Tibial nerve (tissue), 4 donors: ENCODE data around the gene COL25A1. TPM values are rescaled to one million over a fixed set of nuclear protein-coding genes. Genes with fewer than 3 reads are reported as not detected.

ENCODE experiments used
- DNase-seq, 2 donors: peaks; one replicate each; pipeline ENCODE4 v3.0.0-alpha.2; 2019; ENCODE audit warnings: low spot score in 2 of 2
- H3K27ac ChIP-seq, 4 donors: fragments of 200-600 bp; sonication (generic) in 3 of 4; one replicate each; pipeline ENCODE4 v1.5.1; 2017 to 2019; ENCODE audit warnings: mild to moderate bottlenecking in 1 of 4
- H3K27me3 ChIP-seq, 2 donors: fragments of 200-600 bp; sonication (generic) in 1 of 2; one replicate each; pipeline versions ENCODE4 v1.5.1 to v1.6.0; 2017 to 2019
- H3K36me3 ChIP-seq, 3 donors: fragments of 200-600 bp; sonication (generic); one replicate each; pipeline ENCODE4 v1.5.1; 2018 to 2019
- H3K4me1 ChIP-seq, 4 donors: fragments of 200-600 bp; sonication (generic) in 3 of 4; one replicate each; pipeline ENCODE4 v1.5.1; 2017 to 2019
- H3K4me3 ChIP-seq, 4 donors: fragments of 200-600 bp; sonication (generic) in 3 of 4; one replicate each; pipeline ENCODE4 v1.5.1; 2017 to 2019; ENCODE audit warnings: mild to moderate bottlenecking in 1 of 4, moderate library complexity in 1 of 4
- H3K9me3 ChIP-seq, 4 donors: fragments of 200-600 bp; sonication (generic) in 3 of 4; one replicate each; pipeline ENCODE4 v1.5.1; 2017 to 2019
- CTCF ChIP-seq, 5 experiments: fragments of 200-600 bp in 3 of 5; fragments of 450-650 bp in 2 of 5; sonication (generic) in 3 of 5; IDR thresholded peaks; one replicate each; pipeline ENCODE4 v1.5.1; 2016 to 2019; ENCODE audit warnings: antibody characterized with exemption in 5 of 5, mild to moderate bottlenecking in 3 of 5, moderate library complexity in 2 of 5
- EP300 ChIP-seq, 2 donors: sonication (generic); formaldehyde crosslinking; IDR thresholded peaks; one replicate each; pipeline ENCODE4 v1.6.1; 2017; ENCODE audit warnings: antibody characterized with exemption in 2 of 2, mild to moderate bottlenecking in 1 of 2
- POLR2A ChIP-seq, 2 donors: fragments of 450-650 bp; IDR thresholded peaks; one replicate each; pipeline ENCODE4 v1.6.1; 2017; ENCODE audit warnings: antibody characterized with exemption in 2 of 2, mild to moderate bottlenecking in 2 of 2, moderate library complexity in 2 of 2
- WGBS, 2 donors: methylation state at CpG; one replicate each; pipeline ENCODE4 v1.1.5; 2018; 5-methylcytosine and 5-hydroxymethylcytosine counted together
- total RNA-seq, 4 donors: library from RNA; depleted of rRNA; stranded (reverse); fragments of >200 nt; gene quantifications; one replicate each; pipeline ENCODE4 v1.1.0, GENCODE V29; 2016

The COL25A1 gene
- total RNA-seq, 4 donors from 2014 or later, result 1.5 to 4.1 (median 2.3) TPM

GRCh38 chr4:109049926-109050325 is 252.5 kb downstream of the COL25A1 start:
- no peak for TF ChIP-seq POLR2A (IDR thresholded peaks at IDR 0.05)
- TF ChIP-seq EP300 (IDR thresholded peaks at IDR 0.05), result no peak
- TF ChIP-seq CTCF (IDR thresholded peaks at IDR 0.05), result no peak
- Histone ChIP-seq H3K27ac (no peak overlapping the region), H3K9me3 (no peaks in the 10 kb centered on the region), H3K36me3 (no peaks in the 10 kb centered on the region), H3K27me3 (no peaks in the 10 kb centered on the region), H3K4me1 (peaks cover 0 to 13% (median 2%) of the 10 kb centered on the region in 4 donors), H3K4me3 (no peak overlapping the region)
- no peak for DNase-seq
- 89 to 91% methylated on average over 3 of the region's 3 CpGs for WGBS, 2 donors

- 34 to 35% methylated on average over 7 of the region's 7 CpGs for WGBS, 2 donors
- peak overlapping the region in 1 of 4 donors; percentile 27 for H3K4me3 ChIP-seq
- no peak for TF ChIP-seq POLR2A (IDR thresholded peaks at IDR 0.05)
- no peak for TF ChIP-seq EP300 (IDR thresholded peaks at IDR 0.05)
- TF ChIP-seq CTCF (IDR thresholded peaks at IDR 0.05), result no peak
- H3K9me3 ChIP-seq, result no peaks in the 10 kb centered on the region
- no peaks in the 10 kb centered on the region for H3K4me1 ChIP-seq
- H3K27me3 ChIP-seq, result no peaks in the 10 kb centered on the region
- H3K36me3 ChIP-seq, result no peaks in the 10 kb centered on the region
- H3K27ac ChIP-seq, result peak overlapping the region in 2 of 4 donors; percentile 29 to 53
- DNase-seq, result peak in 1 of 2 donors; percentile 8
These were observed 255.8 kb downstream of the COL25A1 start for GRCh38 chr4:109046471-109047201.

GRCh38 chr4:109044431-109044830 is 258.0 kb downstream of the COL25A1 start:
- DNase-seq, result no peak
- 73 to 81% methylated on average over 3 of the region's 3 CpGs for WGBS, 2 donors
- H3K4me3 ChIP-seq, result no peak overlapping the region

GRCh38 chr4:109043286-109043685 is 259.2 kb downstream of the COL25A1 start:
- H3K27me3 ChIP-seq, result no peaks in the 10 kb centered on the region
- 75 to 77% methylated on average over 3 of the region's 3 CpGs for WGBS, 2 donors

More at GRCh38 chr4:109044431-109044830, 258.0 kb downstream of the COL25A1 start:
- no peak for TF ChIP-seq CTCF (IDR thresholded peaks at IDR 0.05)
- TF ChIP-seq EP300 (IDR thresholded peaks at IDR 0.05), result no peak
- TF ChIP-seq POLR2A (IDR thresholded peaks at IDR 0.05), result no peak
- no peak overlapping the region for H3K27ac ChIP-seq
- H3K27me3 ChIP-seq, result no peaks in the 10 kb centered on the region
- no peaks in the 10 kb centered on the region for H3K36me3 ChIP-seq
- no peaks in the 10 kb centered on the region for H3K9me3 ChIP-seq
- H3K4me1 ChIP-seq, result no peaks in the 10 kb centered on the region

More at GRCh38 chr4:109043286-109043685, 259.2 kb downstream of the COL25A1 start:
- Histone ChIP-seq H3K4me3 (no peak overlapping the region), H3K36me3 (no peaks in the 10 kb centered on the region), H3K4me1 (no peaks in the 10 kb centered on the region), H3K27ac (no peak overlapping the region), H3K9me3 (no peaks in the 10 kb centered on the region)
- TF ChIP-seq EP300 (IDR thresholded peaks at IDR 0.05) (no peak), CTCF (IDR thresholded peaks at IDR 0.05) (no peak), POLR2A (IDR thresholded peaks at IDR 0.05) (no peak)
- DNase-seq, result no peak
